Measurements from ENCODE around the gene VSX1. TPM values are rescaled to one million over a fixed set of nuclear protein-coding genes. Genes with fewer than 3 reads are reported as not detected.

VSX1 gene
- total RNA-seq, 1 experiment from 2014 or later: not detected

DNA sequence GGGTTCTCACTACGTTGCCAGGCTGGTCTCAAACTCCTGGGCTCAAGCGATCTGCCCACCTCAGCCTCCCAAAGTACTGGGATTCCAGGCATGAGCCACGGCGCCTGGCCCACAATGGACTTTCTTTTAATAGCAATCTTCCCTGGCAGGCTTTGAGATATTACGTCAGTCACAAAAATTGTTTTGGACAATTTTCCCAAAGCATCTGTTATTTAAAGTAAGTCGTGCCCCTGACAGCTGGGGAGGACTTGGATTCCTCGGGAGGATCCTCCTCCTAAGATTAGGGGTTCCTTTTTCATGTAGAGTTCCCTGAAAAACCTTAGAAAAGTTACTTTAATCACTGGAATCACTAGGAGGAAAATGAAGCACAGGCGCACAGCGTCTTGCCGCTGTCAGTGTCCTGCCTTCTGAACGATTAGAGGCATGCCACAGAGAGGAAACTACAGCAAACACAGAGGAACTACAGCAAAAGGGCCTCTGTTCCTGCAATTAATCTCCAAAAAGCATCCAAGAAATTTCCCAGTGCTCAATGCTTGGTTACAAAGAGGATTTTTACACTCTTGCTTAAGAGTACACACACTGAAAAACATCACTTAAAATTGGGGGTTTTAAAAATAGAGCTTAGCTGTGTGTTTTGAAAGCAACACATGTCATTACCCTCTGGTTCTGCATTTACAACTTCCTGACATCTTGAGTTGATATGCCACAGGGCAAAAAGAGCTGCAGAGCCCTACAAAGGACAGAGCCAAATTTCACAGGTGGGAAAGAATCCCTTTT, 28.5 kb downstream of the VSX1 start:
- peaks cover 34% of the 10 kb centered on the region for H3K27me3 Mint-ChIP-seq (ENCODE audit: insufficient read depth, unreplicated experiment)
- H3K4me3 Mint-ChIP-seq (ENCODE audit: unreplicated experiment): no peak overlapping the region
- ChIA-PET CTCF (interaction anchor here (0.7 to 2.8 kb wide), 6 partner anchors 10 to 492 kb away, joined by 3 to 11 read pairs (median 6); no protein-coding TSS in a partner anchor), POLR2A (interaction anchor here (2.4 kb wide), 1 partner anchor 195 kb away, joined by 7 read pairs; the partner anchor contains the start of gene PYGB)
- no TSS peak for BruUV-seq (replicated peaks)
- intact Hi-C loops (cut with micrococcal nuclease): no loop called here
- H3K4me1 Mint-ChIP-seq (ENCODE audit: insufficient read depth, unreplicated experiment): peaks cover 11% of the 10 kb centered on the region
- no peaks in the 10 kb centered on the region for H3K36me3 Mint-ChIP-seq (ENCODE audit: insufficient read depth, unreplicated experiment)
- H3K9me3 Mint-ChIP-seq (ENCODE audit: unreplicated experiment): no peaks in the 10 kb centered on the region
- TF ChIP-seq, protein P1, sequence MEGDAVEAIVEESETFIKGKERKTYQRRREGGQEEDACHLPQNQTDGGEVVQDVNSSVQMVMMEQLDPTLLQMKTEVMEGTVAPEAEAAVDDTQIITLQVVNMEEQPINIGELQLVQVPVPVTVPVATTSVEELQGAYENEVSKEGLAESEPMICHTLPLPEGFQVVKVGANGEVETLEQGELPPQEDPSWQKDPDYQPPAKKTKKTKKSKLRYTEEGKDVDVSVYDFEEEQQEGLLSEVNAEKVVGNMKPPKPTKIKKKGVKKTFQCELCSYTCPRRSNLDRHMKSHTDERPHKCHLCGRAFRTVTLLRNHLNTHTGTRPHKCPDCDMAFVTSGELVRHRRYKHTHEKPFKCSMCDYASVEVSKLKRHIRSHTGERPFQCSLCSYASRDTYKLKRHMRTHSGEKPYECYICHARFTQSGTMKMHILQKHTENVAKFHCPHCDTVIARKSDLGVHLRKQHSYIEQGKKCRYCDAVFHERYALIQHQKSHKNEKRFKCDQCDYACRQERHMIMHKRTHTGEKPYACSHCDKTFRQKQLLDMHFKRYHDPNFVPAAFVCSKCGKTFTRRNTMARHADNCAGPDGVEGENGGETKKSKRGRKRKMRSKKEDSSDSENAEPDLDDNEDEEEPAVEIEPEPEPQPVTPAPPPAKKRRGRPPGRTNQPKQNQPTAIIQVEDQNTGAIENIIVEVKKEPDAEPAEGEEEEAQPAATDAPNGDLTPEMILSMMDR (IDR thresholded peaks at IDR 0.05; ENCODE audit: unreplicated experiment): no peak
- no peak overlapping the region for H3K27ac Mint-ChIP-seq (ENCODE audit: low read depth, unreplicated experiment)
- no peak for DNase-seq (ENCODE audit: unreplicated experiment)

DNA sequence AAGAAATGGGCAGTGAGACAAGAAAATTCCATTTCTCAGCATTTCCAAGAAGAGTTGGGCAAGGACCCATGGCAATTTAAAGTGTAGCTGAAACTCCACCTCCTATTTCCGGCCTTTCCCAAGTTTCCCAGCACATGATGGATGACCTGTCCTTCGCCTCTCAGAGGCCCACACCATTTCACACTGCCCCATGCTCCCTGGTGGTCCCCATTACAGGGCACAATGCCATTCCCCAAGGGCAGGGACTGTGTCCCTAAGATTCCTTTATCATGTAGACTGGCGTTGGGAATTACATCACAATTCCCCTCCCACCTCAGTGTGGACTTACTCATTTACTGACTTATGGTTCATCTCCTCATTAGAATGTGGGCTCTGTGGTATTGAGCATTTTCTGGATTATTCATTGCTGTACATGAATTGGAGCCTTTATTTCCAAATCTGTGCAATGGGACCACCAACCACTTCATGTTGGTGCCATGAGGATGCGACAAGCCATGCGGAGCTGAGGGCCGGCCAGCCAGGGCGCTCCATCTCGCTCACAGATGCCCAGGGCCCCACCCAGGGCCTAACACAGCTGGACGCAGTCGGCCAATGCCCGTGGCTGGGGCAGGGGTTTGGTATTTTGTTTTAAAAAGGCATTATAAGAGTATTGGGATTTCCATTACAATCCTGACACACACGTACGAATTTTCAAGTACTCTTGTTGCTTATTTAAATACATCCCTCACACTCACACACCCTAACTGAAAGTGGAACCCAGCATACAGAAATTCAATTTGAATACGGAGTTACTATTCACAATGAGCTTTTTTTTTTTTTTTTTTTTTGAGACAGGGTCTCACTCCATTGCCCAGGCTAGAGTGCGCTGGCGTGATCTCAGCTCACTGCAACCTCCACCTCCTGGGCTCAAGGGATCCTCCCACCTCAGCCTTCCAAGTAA, 29.4 kb downstream of the VSX1 start:
- no peak overlapping the region for H3K27ac Mint-ChIP-seq (ENCODE audit: low read depth, unreplicated experiment)
- intact Hi-C loops (cut with micrococcal nuclease): no loop called here
- peaks cover 11% of the 10 kb centered on the region for H3K4me1 Mint-ChIP-seq (ENCODE audit: insufficient read depth, unreplicated experiment)
- H3K27me3 Mint-ChIP-seq (ENCODE audit: insufficient read depth, unreplicated experiment): peaks cover 38% of the 10 kb centered on the region
- POLR2A ChIA-PET: interaction anchor here (0.6 to 2.4 kb wide), 2 partner anchors 196 to 1700 kb away, joined by 3 to 7 read pairs; partner anchors contain the start of gene PYGB
- no peak overlapping the region for H3K4me3 Mint-ChIP-seq (ENCODE audit: unreplicated experiment)
- TF ChIP-seq, protein P1 (IDR thresholded peaks at IDR 0.05; ENCODE audit: unreplicated experiment): no peak
- no peaks in the 10 kb centered on the region for H3K9me3 Mint-ChIP-seq (ENCODE audit: unreplicated experiment)
- H3K36me3 Mint-ChIP-seq (ENCODE audit: insufficient read depth, unreplicated experiment): no peaks in the 10 kb centered on the region
- DNase-seq (ENCODE audit: unreplicated experiment): peak; percentile 52
- CTCF ChIA-PET: interaction anchor here (0.6 to 2.8 kb wide), 6 partner anchors 11 to 617 kb away, joined by 3 to 11 read pairs (median 4); no protein-coding TSS in a partner anchor
- BruUV-seq (replicated peaks): no TSS peak

DNA sequence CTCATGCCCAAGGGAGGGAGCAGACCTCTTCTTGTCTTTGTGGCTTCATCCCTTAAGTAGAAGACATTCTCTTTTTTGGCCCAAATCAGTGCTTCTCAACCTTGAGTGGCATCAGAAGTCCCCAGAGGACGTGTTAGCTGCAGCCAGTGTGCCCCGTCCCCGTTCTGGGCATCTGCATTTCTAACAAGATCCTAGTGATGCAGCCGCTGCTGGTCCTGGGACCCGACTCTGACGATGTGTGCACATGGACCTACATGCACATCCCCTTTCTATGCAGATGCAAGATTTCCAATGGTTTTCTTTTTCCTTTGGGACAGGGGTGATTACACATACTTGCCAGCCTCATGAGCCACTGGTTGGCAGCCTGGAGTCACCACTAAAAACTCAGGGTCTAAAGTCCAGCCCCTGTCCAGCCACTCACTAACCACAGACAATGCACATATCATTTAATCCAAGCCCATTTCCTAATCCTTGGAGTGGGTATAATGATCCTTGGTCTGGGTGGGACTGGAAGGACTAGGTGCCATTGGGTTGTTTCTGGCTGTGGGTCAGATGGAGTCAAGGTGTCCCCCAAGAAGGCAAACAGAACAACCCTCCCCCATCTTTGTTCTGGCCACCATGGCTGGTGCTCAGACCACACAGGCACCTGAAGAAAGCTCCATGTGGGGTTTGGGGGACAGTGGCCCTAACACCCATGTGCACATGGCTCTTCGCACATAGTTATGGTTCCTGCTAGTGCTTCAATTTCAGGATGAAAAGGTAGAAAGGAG, 30.4 kb downstream of the VSX1 start:
- POLR2A ChIA-PET: no interaction called here
- CTCF ChIA-PET: interaction anchor here (0.6 to 1.1 kb wide), 5 partner anchors 10 to 618 kb away, joined by 3 to 4 read pairs (median 3); no protein-coding TSS in a partner anchor
- TF ChIP-seq, protein P1 (IDR thresholded peaks at IDR 0.05; ENCODE audit: unreplicated experiment): no peak
- intact Hi-C loops (cut with micrococcal nuclease): no loop called here
- BruUV-seq (replicated peaks): no TSS peak
- Mint-ChIP-seq H3K27ac (ENCODE audit: low read depth, unreplicated experiment) (no peak overlapping the region), H3K27me3 (ENCODE audit: insufficient read depth, unreplicated experiment) (peaks cover 48% of the 10 kb centered on the region), H3K4me3 (ENCODE audit: unreplicated experiment) (no peak overlapping the region), H3K36me3 (ENCODE audit: insufficient read depth, unreplicated experiment) (no peaks in the 10 kb centered on the region), H3K9me3 (ENCODE audit: unreplicated experiment) (no peaks in the 10 kb centered on the region), H3K4me1 (ENCODE audit: insufficient read depth, unreplicated experiment) (peaks cover 11% of the 10 kb centered on the region)
- DNase-seq (ENCODE audit: unreplicated experiment): no peak
